GM23338 (cell line): Measurements from ENCODE around the gene RPS6KB1. TPM values are rescaled to one million over a fixed set of nuclear protein-coding genes. Genes with fewer than 3 reads are reported as not detected.

Experiments
- CTCF ChIP-seq, 2 experiments: fragments of 200-600 bp in 1 of 2; sonication (generic) in 1 of 2; conservative IDR thresholded peaks; 2 replicates each; pipeline versions ENCODE4 v1.5.1 to v1.6.1; 2016 to 2017; ENCODE audit warnings: antibody characterized with exemption in 2 of 2, low read depth in 2 of 2, mild to moderate bottlenecking in 2 of 2, moderate library complexity in 1 of 2
- EZH2 ChIP-seq: fragments of 200-600 bp; sonication (generic); IDR thresholded peaks from one replicate; pipeline ENCODE4 v1.8.0; 2017; ENCODE audit warnings: antibody characterized with exemption, mild to moderate bottlenecking, low read depth; ENCODE audit not compliant: unreplicated experiment
- JUNB ChIP-seq: IDR thresholded peaks from one replicate; pipeline ENCODE4 v1.6.1; 2016; ENCODE audit warnings: antibody characterized with exemption; ENCODE audit not compliant: unreplicated experiment
- REST ChIP-seq: IDR thresholded peaks from one replicate; pipeline ENCODE4 v1.6.1; 2018; ENCODE audit warnings: antibody characterized with exemption; ENCODE audit not compliant: unreplicated experiment
- ZNF331 ChIP-seq: fragments of 250-450 bp; sonication (Bioruptor Pico); IDR thresholded peaks from 2 replicates; pipeline ENCODE4 v1.5.0; 2020; ENCODE audit warnings: low read depth, mild to moderate bottlenecking, moderate library complexity
- ZNF462 ChIP-seq: fragments of 250-450 bp; sonication (Bioruptor Pico); IDR thresholded peaks from 2 replicates; pipeline ENCODE4 v1.5.0; 2020; ENCODE audit warnings: mild to moderate bottlenecking, moderate library complexity
- polyA plus RNA-seq: library from polyadenylated mRNA; unstranded; fragments of >200 nt; fragmentation: Nextera tagmentation; extraction: Ambion mirVana; gene quantifications from 2 replicates; pipeline ENCODE4 v1.2.1, GENCODE V29; 2016
- total RNA-seq: library from RNA; depleted of rRNA; stranded (reverse); fragments of >200 nt; shearing (Covaris generic); gene quantifications from 2 replicates; pipeline ENCODE4 v1.2.3, GENCODE V29; 2014

The RPS6KB1 gene
- total and polyA plus RNA-seq, 2 experiments from 2014 or later: 19.5 to 21.7 TPM

- no peak; the same call in 1 of the 2 replicates for TF ChIP-seq ZNF462 (CRISPR knock-in tag)
- no peak for TF ChIP-seq EZH2
- TF ChIP-seq ZNF331: no peak
- TF ChIP-seq CTCF (conservative IDR thresholded peaks at IDR 0.05; ENCODE audit: low read depth in 2 of 2): no peak
- no peak for TF ChIP-seq REST
- TF ChIP-seq JUNB: no peak
Observed at GRCh38 chr17:59846394-59847165, 46.3 kb upstream of the RPS6KB1 start (continued).
